Omental fat pad (tissue), 4 donors: Measurements from ENCODE around the gene MRPS12. TPM values are rescaled to one million over a fixed set of nuclear protein-coding genes. Genes with fewer than 3 reads are reported as not detected.
"Not testable (repeated sequence)": the region's sequence is repeated elsewhere in the genome, so short reads cannot be mapped to it uniquely, and the experiment has no call there.

Experiments
- ATAC-seq: fragments of 150-250 bp; one replicate; pipeline ENCODE4 v1.9.1; 2016; ENCODE audit warnings: mild to moderate bottlenecking, moderate library complexity; ENCODE audit not compliant: low FRiP score
- DNase-seq: peaks from one replicate; pipeline ENCODE4 v3.0.0-alpha.2; 2019; ENCODE audit warnings: low spot score
- CTCF ChIP-seq, 3 donors: fragments of 450-650 bp; IDR thresholded peaks; one replicate each; pipeline ENCODE4 v1.5.1; 2016 to 2017; ENCODE audit warnings: antibody characterized with exemption in 3 of 3, mild to moderate bottlenecking in 3 of 3, moderate library complexity in 2 of 3
- total RNA-seq, 4 donors: library from RNA; depleted of rRNA; stranded (reverse); fragments of >200 nt; gene quantifications; one replicate each; pipeline ENCODE4 v1.1.0, GENCODE V29; 2016

Gene MRPS12
- total RNA-seq, 4 donors from 2014 or later, result 27.3 to 46.0 (median 37.7) TPM

DNA sequence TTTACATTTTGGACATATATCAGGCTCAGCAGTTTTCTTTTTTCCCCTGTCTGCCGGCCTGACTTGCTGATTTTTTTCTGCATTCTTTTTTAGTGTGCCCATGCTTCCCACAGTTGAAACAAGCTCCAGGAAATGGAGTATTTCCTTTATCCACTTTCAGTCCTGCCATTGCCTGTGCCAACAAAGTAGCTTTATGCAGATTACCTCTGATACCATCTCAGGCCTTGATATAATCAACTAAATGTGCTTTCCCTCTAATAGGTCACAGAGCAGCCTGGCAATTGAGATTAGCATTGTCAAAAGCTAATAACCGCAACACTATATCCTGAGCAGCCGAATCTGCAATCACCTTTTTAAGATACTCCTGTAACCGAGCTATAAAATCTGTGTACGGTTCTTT, 9.2 kb downstream of the MRPS12 start:
- DNase-seq (no peak), ATAC-seq (no peak)
- no peak for TF ChIP-seq CTCF (IDR thresholded peaks at IDR 0.05)

GRCh38 chr19:38941466-38941865, 10.7 kb downstream of the MRPS12 start:
- ATAC-seq, DNase-seq: not testable (repeated sequence)

DNA sequence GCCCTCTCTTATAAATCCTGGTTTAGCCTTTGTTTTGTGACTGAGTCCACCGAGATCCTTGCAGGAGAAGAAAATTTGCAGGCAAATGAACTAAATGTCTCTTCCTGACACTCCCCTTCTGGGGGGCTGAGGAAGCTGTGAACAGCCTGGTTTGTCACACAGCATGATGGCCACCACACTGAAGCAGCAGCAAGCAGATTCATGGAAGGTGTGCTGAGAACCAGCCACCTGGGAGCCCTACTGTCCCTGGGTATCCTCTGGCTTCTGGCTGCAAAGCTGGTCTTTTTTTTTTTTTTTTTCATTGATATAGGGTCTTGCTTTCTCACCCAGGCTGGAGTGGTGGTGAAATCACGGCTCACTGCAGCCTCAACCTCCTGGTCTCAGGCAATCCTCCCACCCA, 11.2 kb downstream of the MRPS12 start:
- TF ChIP-seq CTCF (IDR thresholded peaks at IDR 0.05), result no peak
- DNase-seq, result no peak
- no peak for ATAC-seq

DNA sequence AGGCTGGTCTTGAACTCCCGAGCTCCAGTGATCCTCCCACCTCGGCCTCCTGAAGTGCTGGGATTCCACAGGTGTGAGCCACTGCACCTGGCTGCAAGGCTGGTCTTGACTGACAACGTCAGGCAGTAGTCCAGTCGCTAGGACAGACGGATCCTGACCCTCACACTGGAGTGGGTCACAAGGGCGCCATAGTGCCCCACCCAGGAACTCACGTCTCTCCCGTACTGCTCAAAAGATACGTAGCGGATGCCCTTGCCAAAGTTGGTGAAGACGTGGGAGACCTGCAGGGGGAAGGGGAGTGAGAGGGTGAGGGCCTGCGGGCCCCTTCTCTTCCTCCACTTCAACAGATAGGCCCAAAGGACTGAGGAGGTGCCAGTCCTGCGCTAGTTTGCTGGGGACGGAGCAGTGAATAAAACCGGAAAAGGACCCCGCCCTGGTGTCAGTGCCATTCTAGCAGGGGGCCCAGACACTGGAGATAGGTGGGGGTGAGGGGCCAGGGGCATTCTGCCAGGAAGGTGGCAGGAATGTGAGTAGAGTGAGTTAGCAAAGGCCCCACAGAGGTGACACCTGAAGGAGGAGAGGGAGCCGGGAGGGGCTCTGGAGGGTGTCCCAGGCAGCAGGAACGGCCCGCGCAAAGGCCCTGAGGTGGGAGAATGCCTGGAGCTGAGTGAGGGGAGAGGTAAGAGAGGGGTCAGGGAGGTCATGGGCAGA, 11.9 kb downstream of the MRPS12 start:
- no peak for TF ChIP-seq CTCF (IDR thresholded peaks at IDR 0.05)
- DNase-seq (no peak), ATAC-seq (no peak)

- no peak for TF ChIP-seq CTCF (IDR thresholded peaks at IDR 0.05)
- no peak for DNase-seq
- ATAC-seq, result no peak
These were observed 14.3 kb downstream of the MRPS12 start for GRCh38 chr19:38944981-38945506.

- no peak for TF ChIP-seq CTCF (IDR thresholded peaks at IDR 0.05)
- no peak for ATAC-seq
- DNase-seq, result no peak
These were observed 15.0 kb downstream of the MRPS12 start for GRCh38 chr19:38945562-38946228.

DNA sequence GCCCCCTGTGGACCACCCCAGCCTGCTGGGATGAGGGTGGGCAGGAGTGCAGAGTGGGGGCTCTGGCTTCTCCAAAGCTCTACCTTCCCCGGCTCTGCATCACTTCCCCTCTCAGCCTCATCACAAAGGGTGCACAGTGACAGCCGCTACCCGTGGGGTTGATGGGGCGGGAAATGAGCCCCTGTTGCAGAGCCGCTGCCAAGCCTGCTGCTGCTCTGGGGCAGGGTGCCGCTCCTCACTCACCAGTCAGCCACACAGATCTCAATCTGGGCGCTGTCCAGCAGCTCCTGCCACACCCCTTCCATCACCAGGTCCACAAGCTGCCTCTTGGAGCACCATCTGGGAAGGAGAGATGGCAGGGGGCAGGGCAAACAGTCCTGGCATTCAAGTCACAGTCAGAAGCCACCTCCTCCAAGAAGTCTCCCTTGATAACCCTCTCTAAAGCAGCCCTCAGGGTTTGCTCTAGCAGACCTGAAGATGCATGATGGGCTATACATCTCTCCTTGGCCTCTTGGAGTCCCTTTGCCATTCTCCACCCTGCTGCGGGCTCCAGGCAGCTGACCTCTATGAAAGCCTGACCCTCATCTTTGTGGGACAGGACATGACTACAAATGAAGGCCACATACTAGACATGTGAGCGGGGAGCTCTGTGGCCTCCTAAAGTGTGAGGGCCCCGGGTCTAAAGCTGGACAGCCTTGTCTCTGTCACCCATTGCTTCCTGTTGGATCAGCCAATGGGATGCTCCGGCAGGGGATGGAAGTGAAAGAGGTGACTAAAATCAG, 15.7 kb downstream of the MRPS12 start:
- ATAC-seq (no peak), DNase-seq (no peak)
- TF ChIP-seq CTCF (IDR thresholded peaks at IDR 0.05), result no peak
